H9 (cell line): ENCODE measurements around the gene CPXM1. TPM values are rescaled to one million over a fixed set of nuclear protein-coding genes. Genes with fewer than 3 reads are reported as not detected.

Experiments
- DNase-seq: peaks from one replicate; pipeline ENCODE4 v3.0.0-alpha.2; 2017
- H2AFZ ChIP-seq: one replicate; pipeline ENCODE4 v1.6.1; 2013; ENCODE audit warnings: mild to moderate bottlenecking, low read length, control low read depth, moderate library complexity
- H2AK5ac ChIP-seq: 2 replicates; pipeline ENCODE4 v1.6.1; 2013; ENCODE audit warnings: low read length, control low read depth, mixed read lengths; ENCODE audit not compliant: insufficient read length
- H2BK120ac ChIP-seq: one replicate; pipeline ENCODE4 v1.6.1; 2013; ENCODE audit warnings: low read depth, mild to moderate bottlenecking, low read length, control low read depth, inconsistent platforms; ENCODE audit not compliant: poor library complexity, severe bottlenecking
- H2BK12ac ChIP-seq: 2 replicates; pipeline ENCODE4 v1.6.1; 2013; ENCODE audit warnings: low read length, control low read depth, mixed read lengths, low read depth; ENCODE audit not compliant: insufficient read length
- H2BK15ac ChIP-seq: 2 replicates; pipeline ENCODE4 v1.6.1; 2013; ENCODE audit warnings: low read depth, low read length, control low read depth
- H2BK20ac ChIP-seq: one replicate; pipeline ENCODE4 v1.6.1; 2013; ENCODE audit warnings: low read depth, mild to moderate bottlenecking, low read length, control low read depth, inconsistent platforms; ENCODE audit not compliant: poor library complexity, severe bottlenecking
- H2BK5ac ChIP-seq: 2 replicates; pipeline ENCODE4 v1.6.1; 2013; ENCODE audit warnings: low read length, control low read depth, mixed read lengths; ENCODE audit not compliant: insufficient read length
- H3K14ac ChIP-seq: 2 replicates; pipeline ENCODE4 v1.6.1; 2013; ENCODE audit warnings: low read length, control low read depth; ENCODE audit not compliant: insufficient read depth
- H3K18ac ChIP-seq: 2 replicates; pipeline ENCODE4 v1.6.1; 2013; ENCODE audit warnings: low read depth, mild to moderate bottlenecking, mixed read lengths, low read length, control low read depth; ENCODE audit not compliant: insufficient read length
- H3K23ac ChIP-seq: 2 replicates; pipeline ENCODE4 v1.6.1; 2013; ENCODE audit warnings: low read length, control low read depth, mixed read lengths, low read depth; ENCODE audit not compliant: insufficient read length
- H3K23me2 ChIP-seq: 2 replicates; pipeline ENCODE4 v1.6.1; 2013; ENCODE audit warnings: low read depth, mild to moderate bottlenecking, mixed read lengths, low read length, control low read depth; ENCODE audit not compliant: insufficient read length, poor library complexity, severe bottlenecking
- H3K27ac ChIP-seq: 2 replicates; pipeline ENCODE4 v1.5.1; 2013; ENCODE audit warnings: low read length, control low read depth, mixed read lengths, low read depth; ENCODE audit not compliant: insufficient read length
- H3K27me3 ChIP-seq: 2 replicates; pipeline ENCODE4 v1.6.1; 2013; ENCODE audit warnings: low read length, control low read depth, inconsistent platforms; ENCODE audit not compliant: insufficient read depth
- H3K4ac ChIP-seq: 2 replicates; pipeline ENCODE4 v1.6.1; 2013; ENCODE audit warnings: low read depth, mild to moderate bottlenecking, control low read depth, inconsistent platforms, low read length, moderate library complexity
- H3K4me1 ChIP-seq: 2 replicates; pipeline ENCODE4 v1.6.1; 2013; ENCODE audit warnings: low read length, control low read depth, inconsistent platforms; ENCODE audit not compliant: insufficient read depth
- H3K4me2 ChIP-seq: 2 replicates; pipeline ENCODE4 v1.6.1; 2013; ENCODE audit warnings: low read length, control low read depth, mixed read lengths; ENCODE audit not compliant: insufficient read length, insufficient read depth
- H3K56ac ChIP-seq: 2 replicates; pipeline ENCODE4 v1.6.1; 2013; ENCODE audit warnings: low read depth, mild to moderate bottlenecking, mixed read lengths, low read length, control low read depth; ENCODE audit not compliant: insufficient read length
- H3K79me1 ChIP-seq: 2 replicates; pipeline ENCODE4 v1.6.1; 2013; ENCODE audit warnings: low read depth, mild to moderate bottlenecking, moderate library complexity, low read length, control low read depth, inconsistent platforms; ENCODE audit not compliant: insufficient read depth, poor library complexity, severe bottlenecking
- H3K79me2 ChIP-seq: 2 replicates; pipeline ENCODE4 v1.6.1; 2013; ENCODE audit warnings: low read length, control low read depth, inconsistent platforms; ENCODE audit not compliant: insufficient read depth
- H3K9ac ChIP-seq: 2 replicates; pipeline ENCODE4 v1.6.1; 2013; ENCODE audit warnings: low read length, control low read depth, mixed read lengths; ENCODE audit not compliant: insufficient read length; ENCODE audit errors: extremely low read depth
- H3K9me3 ChIP-seq: one replicate; pipeline ENCODE4 v1.6.1; 2013; ENCODE audit warnings: low read depth, low read length, inconsistent platforms; ENCODE audit not compliant: control insufficient read depth
- H3T11ph ChIP-seq: one replicate; pipeline ENCODE4 v1.6.1; 2013; ENCODE audit warnings: mild to moderate bottlenecking, low read length, control low read depth, inconsistent platforms
- H4K20me1 ChIP-seq: one replicate; pipeline ENCODE4 v1.6.1; 2013; ENCODE audit not compliant: control insufficient read depth, insufficient read length, insufficient read depth
- H4K5ac ChIP-seq: 2 replicates; pipeline ENCODE4 v1.6.1; 2013; ENCODE audit warnings: low read depth, mild to moderate bottlenecking, mixed read lengths, low read length, control low read depth; ENCODE audit not compliant: insufficient read length
- H4K8ac ChIP-seq: replicated peaks from 2 replicates; pipeline ENCODE4 v1.6.1; 2013; ENCODE audit warnings: low read length, control low read depth, mixed read lengths, low read depth; ENCODE audit not compliant: insufficient read length
- H4K91ac ChIP-seq: 2 replicates; pipeline ENCODE4 v1.6.1; 2013; ENCODE audit warnings: low read depth, mild to moderate bottlenecking, moderate library complexity, mixed read lengths, low read length, control low read depth; ENCODE audit not compliant: insufficient read length
- H3K27ac Mint-ChIP-seq, 3 experiments: 2 replicates in 2 of 3; 3 replicates in 1 of 3; pipeline ENCODE4 v1.8.0; 2020 to 2021; ENCODE audit warnings: mixed read lengths in 3 of 3, mild to moderate bottlenecking in 1 of 3, moderate library complexity in 1 of 3
- H3K27me3 Mint-ChIP-seq: 2 replicates; pipeline ENCODE4 v1.8.0; 2021; ENCODE audit warnings: low read depth, mild to moderate bottlenecking, moderate library complexity, mixed read lengths
- H3K36me3 Mint-ChIP-seq, 3 experiments: 2 replicates in 2 of 3; 3 replicates in 1 of 3; pipeline ENCODE4 v1.8.0; 2020 to 2021; ENCODE audit warnings: low read depth in 3 of 3, mixed read lengths in 3 of 3; ENCODE audit not compliant: insufficient read depth in 1 of 3
- H3K4me1 Mint-ChIP-seq, 2 experiments: 2 replicates each; pipeline ENCODE4 v1.8.0; 2020; ENCODE audit warnings: mixed read lengths in 2 of 2
- H3K4me3 Mint-ChIP-seq, 2 experiments: 2 replicates in 1 of 2; 3 replicates in 1 of 2; pipeline ENCODE4 v1.8.0; 2020 to 2021; ENCODE audit warnings: mild to moderate bottlenecking in 2 of 2, mixed read lengths in 2 of 2, moderate library complexity in 1 of 2
- H3K9me3 Mint-ChIP-seq, 2 experiments: 2 replicates in 1 of 2; 3 replicates in 1 of 2; pipeline ENCODE4 v1.8.0; 2020; ENCODE audit warnings: mild to moderate bottlenecking in 2 of 2, mixed read lengths in 2 of 2, moderate library complexity in 1 of 2
- WGBS: extraction: QIAGEN DNeasy Blood & Tissue Kit; methylation state at CpG from one replicate; pipeline ENCODE4 v1.1.7; 2013; ENCODE audit warnings: missing lambda C conversion rate, low lambda C conversion rate, mixed read lengths; ENCODE audit not compliant: insufficient read length; ENCODE audit errors: extremely low coverage; 5-methylcytosine and 5-hydroxymethylcytosine counted together
- total RNA-seq: library from RNA; stranded (reverse); gene quantifications from 2 replicates; pipeline ENCODE4 v1.2.1, GENCODE V29; 2021
- TF ChIP-seq, protein P1 (sequence below): fragments of 200-600 bp; sonication (generic); conservative IDR thresholded peaks from 3 replicates; pipeline ENCODE4 v1.8.0; 2021; ENCODE audit warnings: antibody characterized with exemption, mild to moderate bottlenecking

CPXM1 gene
- total RNA-seq, 1 experiment from 2014 or later, result 69.0 TPM

DNA sequence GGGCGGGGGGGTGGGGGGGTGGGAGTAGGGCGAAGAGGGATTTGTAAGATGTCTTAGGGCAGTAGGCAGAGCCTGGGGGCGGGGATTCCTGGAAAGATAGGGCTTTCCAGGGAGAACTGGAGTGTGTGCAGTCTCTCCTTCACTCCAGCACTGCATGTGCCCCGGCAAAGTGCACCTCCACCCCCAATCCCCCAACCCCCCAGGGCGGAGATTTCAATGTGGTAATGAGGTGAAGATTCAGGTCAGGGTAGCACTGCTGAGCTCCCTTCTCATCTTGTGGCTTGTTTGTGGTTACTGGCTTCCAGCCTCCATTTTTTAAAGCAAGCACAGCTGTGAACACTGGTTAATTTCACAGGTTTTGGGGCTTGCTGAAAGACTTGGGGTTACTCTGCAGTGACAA lies 21.6 kb upstream of the CPXM1 start:
- H3K4me1 ChIP-seq, result no peaks in the 10 kb centered on the region
- no peak overlapping the region; a peak in 1 of 5 replicates for H3K4me3 Mint-ChIP-seq
- TF ChIP-seq, protein P1, sequence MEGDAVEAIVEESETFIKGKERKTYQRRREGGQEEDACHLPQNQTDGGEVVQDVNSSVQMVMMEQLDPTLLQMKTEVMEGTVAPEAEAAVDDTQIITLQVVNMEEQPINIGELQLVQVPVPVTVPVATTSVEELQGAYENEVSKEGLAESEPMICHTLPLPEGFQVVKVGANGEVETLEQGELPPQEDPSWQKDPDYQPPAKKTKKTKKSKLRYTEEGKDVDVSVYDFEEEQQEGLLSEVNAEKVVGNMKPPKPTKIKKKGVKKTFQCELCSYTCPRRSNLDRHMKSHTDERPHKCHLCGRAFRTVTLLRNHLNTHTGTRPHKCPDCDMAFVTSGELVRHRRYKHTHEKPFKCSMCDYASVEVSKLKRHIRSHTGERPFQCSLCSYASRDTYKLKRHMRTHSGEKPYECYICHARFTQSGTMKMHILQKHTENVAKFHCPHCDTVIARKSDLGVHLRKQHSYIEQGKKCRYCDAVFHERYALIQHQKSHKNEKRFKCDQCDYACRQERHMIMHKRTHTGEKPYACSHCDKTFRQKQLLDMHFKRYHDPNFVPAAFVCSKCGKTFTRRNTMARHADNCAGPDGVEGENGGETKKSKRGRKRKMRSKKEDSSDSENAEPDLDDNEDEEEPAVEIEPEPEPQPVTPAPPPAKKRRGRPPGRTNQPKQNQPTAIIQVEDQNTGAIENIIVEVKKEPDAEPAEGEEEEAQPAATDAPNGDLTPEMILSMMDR, result no peak
- no peaks in the 10 kb centered on the region for H3K9me3 ChIP-seq
- H2BK120ac ChIP-seq, result no peak overlapping the region
- no peak overlapping the region for H3K4ac ChIP-seq
- H3K27me3 Mint-ChIP-seq, result peaks cover 39% of the 10 kb centered on the region
- 0 out of 5 replicates have a peak, but pooled peaks cover 0 to 2% of the 10 kb centered on the region in 2 experiments for H3K9me3 Mint-ChIP-seq
- H3K14ac ChIP-seq, result no peak overlapping the region
- H2BK12ac ChIP-seq, result no peak overlapping the region
- no peak overlapping the region for H3T11ph ChIP-seq
- no peak overlapping the region for H4K91ac ChIP-seq
- H3K4me2 ChIP-seq, result no peak overlapping the region
- no peak overlapping the region for H2BK20ac ChIP-seq
- no peak overlapping the region for H3K56ac ChIP-seq
- H3K9ac ChIP-seq, result no peak overlapping the region
- peaks cover 9% of the 10 kb centered on the region; the same call in 1 of the 2 replicates for H3K27me3 ChIP-seq
- no peaks in the 10 kb centered on the region for H4K20me1 ChIP-seq
- no peak overlapping the region for H2BK5ac ChIP-seq
- WGBS, result no CpG with 5 or more reads among the region's 5 CpGs
- H4K5ac ChIP-seq, result no peak overlapping the region
- no peak overlapping the region for H3K18ac ChIP-seq
- H3K23ac ChIP-seq, result no peak overlapping the region
- H3K27ac ChIP-seq, result no peak overlapping the region
- no peak overlapping the region for H2BK15ac ChIP-seq
- H3K4me1 Mint-ChIP-seq, result peaks cover 18 to 22% of the 10 kb centered on the region in 2 experiments
- H2AK5ac ChIP-seq, result no peak overlapping the region
- DNase-seq, result no peak
- no peaks in the 10 kb centered on the region for H3K79me1 ChIP-seq
- H3K36me3 Mint-ChIP-seq, result no peaks in the 10 kb centered on the region; a peak in 1 of 7 replicates
- no peak overlapping the region for H4K8ac ChIP-seq
- peaks cover 6% of the 10 kb centered on the region for H3K23me2 ChIP-seq
- H3K27ac Mint-ChIP-seq, result no peak overlapping the region
- no peak overlapping the region for H2AFZ ChIP-seq
- H3K79me2 ChIP-seq, result no peaks in the 10 kb centered on the region
